GM20431 (cell line): ENCODE results near the gene GSPT1.

Experiments used
- in situ Hi-C: fragments of 300-500 bp; cut with MseI, MboI; formaldehyde crosslinking; loops from one replicate; pipeline ENCODE4 v1.15.0; 2020; ENCODE audit warnings: low sequenced_read_pairs; ENCODE audit not compliant: unreplicated experiment

The GSPT1 gene

GRCh38 chr16:11869353-11870228 is 46.2 kb downstream of the GSPT1 start:
- in situ Hi-C loops, result no loop called here

DNA sequence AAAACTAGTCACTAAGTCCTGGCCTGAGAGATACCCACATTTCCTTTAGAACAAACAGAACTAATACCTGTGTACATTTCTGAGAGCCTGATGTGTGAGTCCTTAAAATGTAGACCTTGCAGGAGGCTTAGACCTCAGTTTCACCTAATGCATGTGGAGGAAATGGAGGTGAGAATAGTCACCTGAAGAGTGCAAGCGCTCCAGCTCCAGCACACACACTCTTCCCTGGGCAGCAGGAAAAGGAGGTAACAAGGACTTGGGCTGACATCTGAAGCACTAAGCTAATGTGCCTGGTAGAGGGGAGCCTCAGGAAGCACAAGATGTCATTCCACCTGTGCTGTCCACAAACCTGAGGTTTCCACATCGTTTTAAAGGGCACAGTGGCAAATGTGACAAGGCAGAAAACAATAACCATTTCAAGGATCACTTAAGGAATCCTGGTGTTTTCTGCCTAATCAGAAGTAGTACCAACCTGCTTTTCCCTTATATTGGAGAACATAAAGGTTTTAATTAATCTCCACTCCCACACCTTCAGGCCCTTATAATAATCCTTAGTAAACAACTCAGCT is 47.3 kb downstream of the GSPT1 start:
- in situ Hi-C loops, result no loop called here

DNA sequence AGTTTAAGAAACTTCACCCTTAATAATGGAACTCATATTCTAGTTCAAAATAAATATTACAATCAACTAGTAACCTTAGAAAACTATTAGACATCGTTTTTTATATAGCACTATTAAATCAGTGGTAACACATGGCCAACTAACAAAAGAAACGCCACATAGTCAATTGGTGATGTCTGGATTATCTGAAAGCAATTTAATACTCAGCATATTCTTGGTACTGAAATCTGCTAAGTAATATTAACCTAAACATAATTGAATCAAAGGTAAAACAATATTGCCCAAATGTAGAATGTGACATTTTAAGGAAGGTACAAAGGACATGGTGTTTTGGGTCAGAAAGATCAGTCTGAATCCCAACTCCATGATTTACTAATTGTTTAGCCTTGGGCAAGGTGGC is 53.3 kb downstream of the GSPT1 start:
- in situ Hi-C loops, result no loop called here

DNA sequence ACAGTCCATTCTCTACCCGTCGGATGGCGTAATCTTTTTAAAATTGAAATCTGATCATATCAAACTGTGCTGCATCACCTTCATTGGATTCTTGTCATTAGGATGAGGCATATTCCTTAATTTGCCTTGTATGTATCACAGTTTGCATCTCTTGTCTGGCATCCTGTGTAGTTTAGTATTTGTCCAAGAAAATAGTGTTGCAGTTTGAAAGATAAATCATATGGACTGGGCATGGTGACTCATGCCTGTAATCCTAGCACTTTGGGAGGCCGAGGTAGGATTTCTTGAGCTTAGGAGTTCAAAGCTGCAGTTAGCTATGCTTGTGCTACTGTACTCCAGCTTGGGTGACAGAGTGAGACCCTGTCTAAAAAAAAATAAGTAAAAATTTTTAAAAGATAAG is 58.6 kb downstream of the GSPT1 start:
- in situ Hi-C loops, result no loop called here

- in situ Hi-C loops, result no loop called here
Measured at GRCh38 chr16:11852092-11852809, 63.5 kb downstream of the GSPT1 start.

DNA sequence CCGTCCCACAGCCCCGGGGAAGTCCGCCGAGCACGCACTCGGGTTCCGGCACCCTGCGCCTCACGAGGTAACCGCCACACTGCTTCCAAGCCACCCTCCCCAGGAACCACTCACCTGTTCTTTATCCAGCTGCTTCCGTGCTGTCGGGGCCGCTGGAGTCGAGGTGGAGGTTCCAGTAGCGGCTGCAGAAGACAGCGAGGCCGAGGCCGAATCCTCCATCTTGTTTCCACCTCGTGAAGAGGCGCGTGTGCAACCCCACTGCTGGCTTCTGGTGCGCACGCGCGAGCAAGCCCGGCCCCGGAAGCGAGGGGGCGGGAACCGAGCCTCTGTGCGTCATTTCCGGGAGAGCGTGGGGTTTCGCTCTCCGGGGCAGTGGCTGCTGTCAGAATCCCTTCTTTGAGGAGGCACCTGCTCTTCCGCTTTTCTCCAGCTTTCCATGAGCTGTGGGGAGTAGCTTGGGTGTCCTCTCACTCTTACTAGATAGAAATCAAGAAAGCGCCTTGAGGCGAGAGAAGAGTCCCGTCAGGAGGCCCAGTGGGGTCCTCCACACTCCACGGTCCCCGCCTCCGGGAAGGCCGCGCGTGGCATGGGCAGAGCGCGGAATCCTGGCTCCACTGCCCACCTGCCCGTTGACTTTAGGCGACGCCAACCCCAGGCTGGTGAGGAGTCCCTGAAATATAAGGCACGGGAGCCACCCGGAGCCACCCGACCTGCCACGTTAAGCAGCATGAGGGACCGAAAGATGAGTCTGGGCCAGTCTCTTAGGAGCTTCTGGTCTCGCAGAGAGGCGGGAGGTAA is 64.3 kb downstream of the GSPT1 start, which contains the start of gene RSL1D1:
Gene RSL1D1 (minus strand): TSS at position 249 of the 798 bp plus-strand sequence. CDS start 30 bp downstream, at position 219.
- in situ Hi-C loops, result no loop called here

DNA sequence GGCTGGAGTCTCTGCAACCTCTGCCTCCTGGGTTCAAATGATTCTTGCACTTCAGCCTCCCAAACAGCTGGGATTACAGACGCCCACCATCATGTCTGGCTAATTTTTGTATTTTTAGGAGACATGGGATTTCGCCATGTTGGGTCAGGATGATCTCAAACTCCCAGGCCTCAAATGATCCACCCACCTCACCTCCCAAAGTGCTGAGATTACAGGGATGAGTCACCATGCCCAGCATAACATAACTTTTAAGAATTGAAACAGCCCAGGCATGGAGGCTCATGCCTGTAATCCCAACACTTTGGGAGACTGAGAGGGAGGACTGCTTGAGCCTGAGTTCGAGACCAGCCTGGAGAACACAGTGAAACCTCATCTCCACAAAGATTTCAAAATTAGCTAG is 66.9 kb downstream of the GSPT1 start:
- in situ Hi-C loops, result loop anchor here (25.0 kb wide), 1 partner anchor 887 kb away; no protein-coding TSS in a partner anchor

GRCh38 chr16:11844499-11844898 is 71.3 kb downstream of the GSPT1 start:
- in situ Hi-C loops, result loop anchor here (25.0 kb wide), 1 partner anchor 882 kb away; no protein-coding TSS in a partner anchor

GRCh38 chr16:11843861-11844260 is 71.9 kb downstream of the GSPT1 start:
- in situ Hi-C loops, result loop anchor here (25.0 kb wide), 1 partner anchor 882 kb away; no protein-coding TSS in a partner anchor

DNA sequence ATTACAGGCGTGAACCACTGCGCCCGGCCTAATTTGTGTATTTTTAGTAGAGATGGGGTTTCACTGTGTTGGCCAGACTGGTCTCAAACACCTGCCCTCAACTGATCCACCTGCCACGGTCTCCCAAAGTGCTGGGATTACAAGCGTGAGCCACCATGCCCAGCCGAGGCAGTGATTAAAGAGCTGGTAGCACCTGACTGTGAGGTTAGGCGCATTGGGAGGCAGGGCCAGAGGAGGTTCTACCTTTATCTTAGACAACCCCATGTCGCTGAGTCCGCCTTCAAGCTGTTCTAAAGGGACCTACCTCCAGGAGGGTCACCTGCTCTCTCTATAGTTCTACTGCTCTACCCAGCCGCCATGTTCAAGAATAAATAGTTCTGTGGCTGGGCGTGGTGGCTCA is 72.5 kb downstream of the GSPT1 start:
- in situ Hi-C loops, result loop anchor here (25.0 kb wide), 1 partner anchor 881 kb away; no protein-coding TSS in a partner anchor

DNA sequence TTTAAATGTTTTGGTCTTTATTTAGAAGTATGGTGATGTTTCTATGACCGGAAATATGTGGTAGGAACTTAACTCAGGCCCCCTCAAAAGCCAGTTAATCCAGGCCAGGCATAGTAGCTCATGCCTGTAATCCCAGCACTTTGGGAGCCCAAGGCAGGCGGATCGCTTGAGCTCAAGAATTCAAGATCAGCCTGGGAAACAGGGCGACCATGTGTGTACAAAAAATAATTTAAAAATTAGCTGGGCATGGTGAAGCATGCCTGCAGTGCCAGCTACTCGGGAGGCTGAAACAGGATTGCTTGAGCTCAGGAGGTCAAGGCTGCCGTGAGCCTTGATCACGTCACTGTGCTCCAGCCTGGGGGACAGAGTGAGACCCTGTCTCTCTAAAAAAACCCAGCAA is 74.7 kb downstream of the GSPT1 start:
- in situ Hi-C loops, result loop anchor here (25.0 kb wide), 1 partner anchor 879 kb away; no protein-coding TSS in a partner anchor

DNA sequence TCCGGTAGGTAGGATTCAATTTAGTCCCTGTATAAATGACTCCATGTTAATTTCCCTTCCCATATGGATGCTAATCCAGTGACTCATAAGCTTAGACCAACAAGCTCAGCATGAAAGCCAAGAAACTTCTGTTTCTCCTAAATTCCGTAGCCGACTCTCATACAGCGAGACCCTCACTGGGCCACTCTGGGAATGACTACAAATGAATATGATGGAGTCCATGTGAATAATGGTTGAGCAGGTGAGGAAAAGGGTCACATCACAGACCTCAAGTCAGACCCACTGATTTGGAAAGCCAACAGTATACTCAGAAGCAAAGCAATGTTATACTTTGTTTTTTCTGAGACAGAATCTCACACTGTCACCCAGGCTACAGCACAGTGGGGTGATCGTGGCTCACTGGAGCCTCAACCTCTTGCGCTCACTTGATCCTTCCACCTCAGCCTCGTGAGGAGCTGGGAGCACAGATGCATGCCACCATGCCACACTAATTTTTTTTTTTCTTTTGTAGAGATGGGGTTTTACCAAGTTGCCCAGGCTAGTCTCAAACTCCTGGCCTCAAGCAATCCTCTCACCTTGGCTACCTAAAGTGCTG is 79.0 kb downstream of the GSPT1 start:
- in situ Hi-C loops, result loop anchor here (25.0 kb wide), 1 partner anchor 874 kb away; no protein-coding TSS in a partner anchor

DNA sequence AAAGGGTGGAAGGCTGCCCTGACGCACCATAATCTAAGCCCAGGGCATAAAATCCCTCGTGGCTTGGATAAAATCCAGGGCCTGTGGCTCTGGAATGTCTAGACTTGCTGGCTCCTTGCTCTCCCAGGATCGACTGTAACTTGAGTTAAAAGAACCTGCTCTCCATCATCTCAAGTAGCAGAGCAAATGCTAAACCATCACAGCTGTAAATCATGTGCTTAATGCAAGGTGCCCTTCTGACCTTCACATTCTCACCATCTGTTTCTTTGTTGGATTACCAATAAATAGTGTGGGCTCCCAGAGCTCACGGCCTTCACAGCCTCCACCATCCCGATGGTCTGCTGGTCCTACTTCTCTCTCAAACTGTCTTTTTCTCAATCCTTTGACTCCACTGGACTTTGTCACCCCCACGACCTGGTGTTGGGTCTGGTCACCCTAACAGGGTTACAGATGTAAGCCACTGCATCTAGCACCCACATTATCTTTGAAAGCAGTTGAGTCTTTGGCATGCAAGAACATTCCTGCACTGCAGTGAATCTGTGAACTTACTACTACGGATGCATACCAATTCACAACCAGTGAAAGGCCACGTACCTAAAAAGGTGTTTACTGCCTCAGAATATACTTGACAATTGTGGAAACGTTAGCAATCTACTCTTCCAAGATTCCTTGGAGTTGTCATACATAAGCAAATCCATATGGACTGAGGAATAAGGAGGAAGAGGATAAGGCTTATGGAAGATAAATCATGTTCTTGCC is 79.7 kb downstream of the GSPT1 start:
- in situ Hi-C loops, result loop anchor here (25.0 kb wide), 1 partner anchor 874 kb away; no protein-coding TSS in a partner anchor

GRCh38 chr16:11835309-11835708 is 80.4 kb downstream of the GSPT1 start:
- in situ Hi-C loops, result loop anchor here (25.0 kb wide), 1 partner anchor 873 kb away; no protein-coding TSS in a partner anchor

DNA sequence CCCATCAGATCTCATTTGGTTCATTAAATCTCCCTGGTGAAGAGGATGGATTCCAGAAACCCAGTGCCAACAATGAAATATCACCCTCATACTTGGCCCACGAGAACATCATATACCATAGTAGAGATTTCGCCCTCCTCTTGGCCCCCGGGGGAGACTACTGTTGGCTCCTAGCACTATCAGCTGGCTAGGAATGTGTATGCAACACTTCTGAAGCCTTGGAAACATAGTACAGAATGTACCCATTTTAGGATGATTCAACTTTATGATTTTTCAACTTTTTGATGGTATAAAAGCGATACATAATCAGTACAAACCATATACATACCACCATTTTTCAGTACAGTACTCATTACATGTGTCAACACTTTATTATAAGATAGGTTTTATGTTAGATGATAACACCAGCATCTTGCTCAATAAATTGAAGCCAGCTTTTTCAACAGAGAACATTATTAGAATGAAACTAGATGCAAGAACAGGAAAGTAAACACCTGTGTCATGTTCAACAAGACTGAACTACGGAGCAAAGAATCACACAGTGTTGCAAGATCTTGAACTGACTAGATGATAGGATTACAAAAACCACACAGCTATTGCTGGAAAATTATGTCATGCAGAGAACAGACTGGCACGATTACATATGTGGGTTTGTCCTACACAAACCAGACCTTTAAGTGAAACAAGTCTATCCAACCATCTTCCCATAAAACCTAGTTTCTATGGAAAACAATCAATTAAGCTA is 81.6 kb downstream of the GSPT1 start:
- in situ Hi-C loops, result loop anchor here (25.0 kb wide), 1 partner anchor 872 kb away; no protein-coding TSS in a partner anchor

DNA sequence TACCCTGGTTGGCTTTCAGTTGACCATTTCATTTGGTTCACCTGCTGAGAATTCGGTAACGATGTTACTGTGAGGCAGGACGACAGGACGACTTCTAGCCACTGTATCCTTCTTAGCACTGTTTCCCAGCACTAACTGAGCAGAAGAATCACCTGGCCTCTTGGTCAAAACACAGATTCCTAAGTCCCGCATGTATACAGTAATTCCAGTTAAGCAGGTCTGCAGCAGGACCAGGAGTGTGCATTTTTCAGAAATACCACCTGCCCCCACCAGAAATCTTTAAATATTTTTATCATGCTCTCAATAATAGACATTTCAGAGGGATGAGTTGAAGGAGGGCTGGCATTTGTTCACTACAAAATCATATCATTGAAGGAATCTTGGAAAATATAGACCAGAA is 87.1 kb downstream of the GSPT1 start:
- in situ Hi-C loops, result loop anchor here (25.0 kb wide), 1 partner anchor 866 kb away; no protein-coding TSS in a partner anchor

DNA sequence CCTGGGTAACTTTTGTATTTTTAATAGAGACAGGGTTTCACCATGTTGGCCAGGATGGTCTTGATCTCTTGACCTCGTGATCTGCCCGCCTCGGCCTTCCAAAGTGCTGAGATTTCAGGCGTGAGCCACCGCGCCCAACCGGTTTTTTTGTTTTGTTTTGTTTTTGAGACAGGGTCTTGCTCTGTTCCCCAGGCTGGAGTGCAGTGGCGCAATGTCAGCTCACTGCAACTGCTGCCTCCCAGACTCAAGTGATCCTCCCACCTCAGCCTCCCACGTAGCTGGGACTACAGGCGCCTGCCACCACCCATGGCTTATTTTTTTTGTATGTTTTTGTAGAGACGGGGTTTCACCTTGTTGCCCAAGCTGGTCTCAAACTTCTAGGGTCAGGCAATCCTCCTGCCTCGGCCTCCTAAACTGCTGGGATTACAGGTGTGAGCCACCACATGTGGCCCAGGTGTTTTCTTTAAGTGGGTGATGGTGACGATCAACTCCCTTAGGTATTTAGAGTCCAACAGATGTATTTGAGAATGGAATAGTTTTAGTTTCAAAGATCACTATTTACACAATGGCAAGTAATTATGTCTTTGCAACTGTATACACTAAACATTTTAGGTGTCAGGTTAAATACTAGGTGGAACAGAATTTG is 90.1 kb downstream of the GSPT1 start:
- in situ Hi-C loops, result loop anchor here (25.0 kb wide), 1 partner anchor 863 kb away; no protein-coding TSS in a partner anchor
